Endothelial cell of umbilical vein (primary cell): ENCODE results near the gene RBSN. TPM values are rescaled to one million over a fixed set of nuclear protein-coding genes. Genes with fewer than 3 reads are reported as not detected.

ENCODE experiments used
- BruUV-seq: library from RNA; stranded (reverse); fragments of 400-500 nt; replicated peaks from 2 replicates; lab custom pipeline; 2021; lab: Mats Ljungman, UMichigan
- CTCF ChIA-PET: fragments of 300-600, 350-600 bp; sonication (Branson Sonifier 250); formaldehyde crosslinking; loops from one replicate; lab custom pipeline; 2021; ENCODE audit warnings: antibody characterized with exemption, inconsistent platforms; lab: Charles Lee
- POLR2A ChIA-PET: fragments of 300-600, 350-600 bp; sonication (Branson Sonifier 250); formaldehyde crosslinking; loops from one replicate; lab custom pipeline; 2021; ENCODE audit warnings: antibody characterized with exemption, inconsistent platforms; lab: Charles Lee
- DNase-seq: peaks from one replicate; pipeline ENCODE4 v3.0.0-alpha.2; 2011; ENCODE audit warnings: low read depth, low spot score
- FAIRE-seq: peaks from 2 replicates; lab custom pipeline; 2011; peaks lifted over from hg19 to GRCh38; lab: Jason Lieb, UNC
- H2AFZ ChIP-seq: 2 replicates; pipeline ENCODE4 v1.6.0; 2012; ENCODE audit warnings: low read depth, low read length, control low read depth, inconsistent platforms
- H3K27ac ChIP-seq: 2 replicates; pipeline ENCODE4 v1.5.1; 2011; ENCODE audit warnings: low read depth, mild to moderate bottlenecking, control low read depth, low read length, moderate library complexity; ENCODE audit not compliant: insufficient read depth
- H3K27me3 ChIP-seq, 2 experiments: 2 replicates each; pipeline versions ENCODE4 v1.6.0 to v1.6.1; 2011; ENCODE audit warnings: low read length in 2 of 2, mixed read lengths in 1 of 2; ENCODE audit not compliant: control insufficient read depth in 2 of 2, insufficient read depth in 2 of 2
- H3K36me3 ChIP-seq, 2 experiments: 2 replicates in 1 of 2; 3 replicates in 1 of 2; pipeline ENCODE4 v1.5.1; 2011; ENCODE audit warnings: low read length in 2 of 2, mild to moderate bottlenecking in 1 of 2, moderate library complexity in 1 of 2; ENCODE audit not compliant: control insufficient read depth in 2 of 2, insufficient read depth in 2 of 2; ENCODE audit errors: extremely low read depth in 1 of 2
- H3K4me1 ChIP-seq: 3 replicates; pipeline ENCODE4 v1.5.1; 2011; ENCODE audit warnings: mild to moderate bottlenecking, low read length; ENCODE audit not compliant: control insufficient read depth, insufficient read depth; ENCODE audit errors: extremely low read depth
- H3K4me2 ChIP-seq: 2 replicates; pipeline ENCODE4 v1.6.1; 2011; ENCODE audit warnings: low read length, control low read depth, mixed read lengths; ENCODE audit not compliant: insufficient read depth
- H3K4me3 ChIP-seq, 3 experiments: fragments of 200-600 bp in 1 of 3; sonication (generic), shearing (Covaris generic) in 1 of 3; replicated peaks in 1 of 3; 2 replicates each; pipeline ENCODE4 v1.5.1; 2011 to 2016; ENCODE audit warnings: control low read depth in 3 of 3, low read length in 3 of 3, mild to moderate bottlenecking in 2 of 3, inconsistent platforms in 1 of 3, low read depth in 1 of 3, moderate library complexity in 1 of 3; ENCODE audit not compliant: insufficient read depth in 1 of 3
- H3K79me2 ChIP-seq: 2 replicates; pipeline ENCODE4 v1.6.0; 2012; ENCODE audit warnings: low read length, inconsistent platforms; ENCODE audit not compliant: control insufficient read depth, insufficient read depth
- H3K9ac ChIP-seq: replicated peaks from 2 replicates; pipeline ENCODE3; 2011; ENCODE audit warnings: low read length, control low read depth; ENCODE audit not compliant: insufficient read depth; ENCODE audit errors: extremely low read depth
- H3K9me1 ChIP-seq: replicated peaks from 3 replicates; pipeline ENCODE4 v1.6.0; 2011; ENCODE audit warnings: mild to moderate bottlenecking, low read length; ENCODE audit not compliant: control insufficient read depth, insufficient read depth; ENCODE audit errors: extremely low read depth
- H3K9me3 ChIP-seq: replicated peaks from 2 replicates; pipeline ENCODE4 v1.5.1; 2012; ENCODE audit warnings: low read length, inconsistent platforms; ENCODE audit not compliant: control insufficient read depth, insufficient read depth
- H4K20me1 ChIP-seq: replicated peaks from 2 replicates; pipeline ENCODE3; 2011; ENCODE audit warnings: mild to moderate bottlenecking, low read length; ENCODE audit not compliant: control insufficient read depth, insufficient read depth; ENCODE audit errors: extremely low read depth
- EZH2 ChIP-seq: IDR thresholded peaks from 2 replicates; pipeline ENCODE4 v1.6.1; 2012; ENCODE audit warnings: borderline replicate concordance, low read depth, mild to moderate bottlenecking, moderate library complexity, low read length, inconsistent platforms; ENCODE audit not compliant: severe bottlenecking
- FOS ChIP-seq: IDR thresholded peaks from 2 replicates; pipeline ENCODE4 v1.6.1; 2011; ENCODE audit warnings: mild to moderate bottlenecking, low read length, moderate library complexity, borderline replicate concordance; ENCODE audit not compliant: insufficient read depth
- GATA2 ChIP-seq: IDR thresholded peaks from 2 replicates; pipeline ENCODE4 v1.7.0; 2011; ENCODE audit warnings: low read depth, mild to moderate bottlenecking, moderate library complexity, mixed read lengths, low read length; ENCODE audit not compliant: insufficient read length, insufficient read depth
- JUN ChIP-seq: IDR thresholded peaks from 2 replicates; pipeline ENCODE4 v1.6.1; 2011; ENCODE audit warnings: borderline replicate concordance, low read depth; ENCODE audit not compliant: insufficient read length, insufficient read depth
- MYC ChIP-seq: IDR thresholded peaks from one replicate; pipeline ENCODE4 v1.6.1; 2011; ENCODE audit warnings: mild to moderate bottlenecking, low read depth, low read length
- POLR2A ChIP-seq: IDR thresholded peaks from 2 replicates; pipeline ENCODE4 v1.6.1; 2012; ENCODE audit warnings: low read depth, mild to moderate bottlenecking, control low read depth, low read length
- POLR2AphosphoS5 ChIP-seq: IDR thresholded peaks from 2 replicates; pipeline ENCODE4 v1.6.1; 2012; ENCODE audit warnings: low read depth, mild to moderate bottlenecking, control low read depth, low read length, moderate library complexity; ENCODE audit not compliant: insufficient read depth
- dilution Hi-C: fragments of 300-500 bp; cut with MboI; formaldehyde crosslinking; loops from one replicate; pipeline ENCODE4 v1.15.0; 2019; ENCODE audit warnings: low sequenced_read_pairs; ENCODE audit not compliant: extremely low pct_ligation_motif_present
- intact Hi-C: fragments of 100-400 bp; cut with micrococcal nuclease; formaldehyde crosslinking; loops from one replicate; pipeline ENCODE4 v1.10.0; 2022
- polyA plus RNA-seq, 4 experiments: library from polyadenylated mRNA; depleted of rRNA in 3 of 4; stranded (reverse) in 3 of 4; unstranded in 1 of 4; fragments of >200 nt; gene quantifications; 2 replicates each; pipeline versions ENCODE4 v1.2.1 to v1.2.3, GENCODE V29; 2011 to 2012; ENCODE audit warnings: missing spikeins in 1 of 4
- total RNA-seq: library from RNA; stranded (reverse); gene quantifications from 2 replicates; pipeline ENCODE4 v1.2.3, GENCODE V29; 2021
- TF ChIP-seq, protein P1 (sequence below): IDR thresholded peaks from 2 replicates; pipeline ENCODE4 v1.6.1; 2011; ENCODE audit not compliant: insufficient read depth, insufficient read length
- TF ChIP-seq, protein P2 (sequence below), 2 donors: IDR thresholded peaks; 1 replicate in 1 of 2; 2 replicates in 1 of 2; pipeline ENCODE4 v1.5.1; 2011; ENCODE audit warnings: low read length in 2 of 2, mild to moderate bottlenecking in 2 of 2, moderate library complexity in 2 of 2, control low read depth in 1 of 2, inconsistent platforms in 1 of 2, low read depth in 1 of 2; ENCODE audit not compliant: insufficient read depth in 1 of 2; ENCODE audit errors: extremely low read depth in 1 of 2

Gene RBSN
- total and polyA plus RNA-seq, 2 donors (not counting 3 experiments of a cell fraction or from before 2014, with no cell fraction given), result 6.7 to 23.6 TPM

DNA sequence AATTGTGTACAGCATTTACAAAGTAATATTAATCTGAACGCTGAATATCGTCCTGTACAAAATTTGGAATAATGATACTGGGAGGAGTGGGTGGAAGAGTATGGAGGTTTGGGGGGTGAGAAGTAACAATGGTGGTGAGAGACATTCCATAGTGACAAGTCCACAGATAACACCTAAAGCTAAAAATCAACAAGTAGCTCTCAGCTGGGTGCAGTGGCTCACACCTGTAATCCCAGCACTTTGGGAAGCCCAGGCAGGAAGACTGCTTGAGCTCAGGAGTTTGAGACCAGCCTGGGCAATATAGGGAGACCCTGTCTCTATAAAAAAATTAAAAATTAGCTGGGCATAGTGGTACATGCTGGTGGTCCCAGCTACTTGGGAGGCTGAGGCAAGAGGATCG, 38.9 kb downstream of the RBSN start:
- ChIA-PET CTCF (interaction anchor here (1.0 kb wide), 1 partner anchor 9 kb away, joined by 7 read pairs; no protein-coding TSS in a partner anchor), POLR2A (no interaction called here)
- no TSS peak for BruUV-seq
- H3K9ac ChIP-seq, result no peak overlapping the region
- no peak for DNase-seq
- intact Hi-C loops (no loop called here), dilution Hi-C loops (no loop called here)
- no peaks in the 10 kb centered on the region for H4K20me1 ChIP-seq
- no peak overlapping the region for H3K4me2 ChIP-seq
- no peak overlapping the region for H2AFZ ChIP-seq
- H3K4me1 ChIP-seq, result peaks cover 10% of the 10 kb centered on the region
- H3K27me3 ChIP-seq, result no peaks in the 10 kb centered on the region
- H3K9me3 ChIP-seq, result no peaks in the 10 kb centered on the region
- peaks cover 66% of the 10 kb centered on the region for H3K79me2 ChIP-seq
- no peak for FAIRE-seq
- H3K9me1 ChIP-seq, result no peaks in the 10 kb centered on the region
- no peak overlapping the region for H3K4me3 ChIP-seq
- H3K27ac ChIP-seq, result no peak overlapping the region
- peaks cover 6 to 11% of the 10 kb centered on the region in 2 experiments for H3K36me3 ChIP-seq
- TF ChIP-seq GATA2 (no peak), MYC (no peak), POLR2A (no peak), JUN (no peak), FOS (no peak), EZH2 (no peak), POLR2AphosphoS5 (no peak)
- TF ChIP-seq, protein P1, sequence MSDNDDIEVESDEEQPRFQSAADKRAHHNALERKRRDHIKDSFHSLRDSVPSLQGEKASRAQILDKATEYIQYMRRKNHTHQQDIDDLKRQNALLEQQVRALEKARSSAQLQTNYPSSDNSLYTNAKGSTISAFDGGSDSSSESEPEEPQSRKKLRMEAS, result no peak
- TF ChIP-seq, protein P2, sequence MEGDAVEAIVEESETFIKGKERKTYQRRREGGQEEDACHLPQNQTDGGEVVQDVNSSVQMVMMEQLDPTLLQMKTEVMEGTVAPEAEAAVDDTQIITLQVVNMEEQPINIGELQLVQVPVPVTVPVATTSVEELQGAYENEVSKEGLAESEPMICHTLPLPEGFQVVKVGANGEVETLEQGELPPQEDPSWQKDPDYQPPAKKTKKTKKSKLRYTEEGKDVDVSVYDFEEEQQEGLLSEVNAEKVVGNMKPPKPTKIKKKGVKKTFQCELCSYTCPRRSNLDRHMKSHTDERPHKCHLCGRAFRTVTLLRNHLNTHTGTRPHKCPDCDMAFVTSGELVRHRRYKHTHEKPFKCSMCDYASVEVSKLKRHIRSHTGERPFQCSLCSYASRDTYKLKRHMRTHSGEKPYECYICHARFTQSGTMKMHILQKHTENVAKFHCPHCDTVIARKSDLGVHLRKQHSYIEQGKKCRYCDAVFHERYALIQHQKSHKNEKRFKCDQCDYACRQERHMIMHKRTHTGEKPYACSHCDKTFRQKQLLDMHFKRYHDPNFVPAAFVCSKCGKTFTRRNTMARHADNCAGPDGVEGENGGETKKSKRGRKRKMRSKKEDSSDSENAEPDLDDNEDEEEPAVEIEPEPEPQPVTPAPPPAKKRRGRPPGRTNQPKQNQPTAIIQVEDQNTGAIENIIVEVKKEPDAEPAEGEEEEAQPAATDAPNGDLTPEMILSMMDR (IDR thresholded peaks at IDR 0.05; ENCODE audit: extremely low read depth in 1 of 2, insufficient read depth in 1 of 2, low read depth in 1 of 2, low read length in 2 of 2), result no peak
